Endothelial cell of umbilical vein (primary cell): Measurements from ENCODE around the gene SLC22A23. TPM values are rescaled to one million over a fixed set of nuclear protein-coding genes. Genes with fewer than 3 reads are reported as not detected.

Source experiments
- BruUV-seq: library from RNA; stranded (reverse); fragments of 400-500 nt; replicated peaks from 2 replicates; lab custom pipeline; 2021; lab: Mats Ljungman, UMichigan
- CTCF ChIA-PET: fragments of 300-600, 350-600 bp; sonication (Branson Sonifier 250); formaldehyde crosslinking; loops from one replicate; lab custom pipeline; 2021; ENCODE audit warnings: antibody characterized with exemption, inconsistent platforms; lab: Charles Lee
- POLR2A ChIA-PET: fragments of 300-600, 350-600 bp; sonication (Branson Sonifier 250); formaldehyde crosslinking; loops from one replicate; lab custom pipeline; 2021; ENCODE audit warnings: antibody characterized with exemption, inconsistent platforms; lab: Charles Lee
- DNase-seq: peaks from one replicate; pipeline ENCODE4 v3.0.0-alpha.2; 2011; ENCODE audit warnings: low read depth, low spot score
- FAIRE-seq: peaks from 2 replicates; lab custom pipeline; 2011; peaks lifted over from hg19 to GRCh38; lab: Jason Lieb, UNC
- H2AFZ ChIP-seq: 2 replicates; pipeline ENCODE4 v1.6.0; 2012; ENCODE audit warnings: low read depth, low read length, control low read depth, inconsistent platforms
- H3K27ac ChIP-seq: 2 replicates; pipeline ENCODE4 v1.5.1; 2011; ENCODE audit warnings: low read depth, mild to moderate bottlenecking, control low read depth, low read length, moderate library complexity; ENCODE audit not compliant: insufficient read depth
- H3K27me3 ChIP-seq, 2 experiments: 2 replicates each; pipeline versions ENCODE4 v1.6.0 to v1.6.1; 2011; ENCODE audit warnings: low read length in 2 of 2, mixed read lengths in 1 of 2; ENCODE audit not compliant: control insufficient read depth in 2 of 2, insufficient read depth in 2 of 2
- H3K36me3 ChIP-seq, 2 experiments: 2 replicates in 1 of 2; 3 replicates in 1 of 2; pipeline ENCODE4 v1.5.1; 2011; ENCODE audit warnings: low read length in 2 of 2, mild to moderate bottlenecking in 1 of 2, moderate library complexity in 1 of 2; ENCODE audit not compliant: control insufficient read depth in 2 of 2, insufficient read depth in 2 of 2; ENCODE audit errors: extremely low read depth in 1 of 2
- H3K4me1 ChIP-seq: 3 replicates; pipeline ENCODE4 v1.5.1; 2011; ENCODE audit warnings: mild to moderate bottlenecking, low read length; ENCODE audit not compliant: control insufficient read depth, insufficient read depth; ENCODE audit errors: extremely low read depth
- H3K4me2 ChIP-seq: 2 replicates; pipeline ENCODE4 v1.6.1; 2011; ENCODE audit warnings: low read length, control low read depth, mixed read lengths; ENCODE audit not compliant: insufficient read depth
- H3K4me3 ChIP-seq, 3 experiments: fragments of 200-600 bp in 1 of 3; sonication (generic), shearing (Covaris generic) in 1 of 3; replicated peaks in 1 of 3; 2 replicates each; pipeline ENCODE4 v1.5.1; 2011 to 2016; ENCODE audit warnings: control low read depth in 3 of 3, low read length in 3 of 3, mild to moderate bottlenecking in 2 of 3, inconsistent platforms in 1 of 3, low read depth in 1 of 3, moderate library complexity in 1 of 3; ENCODE audit not compliant: insufficient read depth in 1 of 3
- H3K79me2 ChIP-seq: 2 replicates; pipeline ENCODE4 v1.6.0; 2012; ENCODE audit warnings: low read length, inconsistent platforms; ENCODE audit not compliant: control insufficient read depth, insufficient read depth
- H3K9ac ChIP-seq: replicated peaks from 2 replicates; pipeline ENCODE3; 2011; ENCODE audit warnings: low read length, control low read depth; ENCODE audit not compliant: insufficient read depth; ENCODE audit errors: extremely low read depth
- H3K9me1 ChIP-seq: replicated peaks from 3 replicates; pipeline ENCODE4 v1.6.0; 2011; ENCODE audit warnings: mild to moderate bottlenecking, low read length; ENCODE audit not compliant: control insufficient read depth, insufficient read depth; ENCODE audit errors: extremely low read depth
- H3K9me3 ChIP-seq: replicated peaks from 2 replicates; pipeline ENCODE4 v1.5.1; 2012; ENCODE audit warnings: low read length, inconsistent platforms; ENCODE audit not compliant: control insufficient read depth, insufficient read depth
- H4K20me1 ChIP-seq: replicated peaks from 2 replicates; pipeline ENCODE3; 2011; ENCODE audit warnings: mild to moderate bottlenecking, low read length; ENCODE audit not compliant: control insufficient read depth, insufficient read depth; ENCODE audit errors: extremely low read depth
- EZH2 ChIP-seq: IDR thresholded peaks from 2 replicates; pipeline ENCODE4 v1.6.1; 2012; ENCODE audit warnings: borderline replicate concordance, low read depth, mild to moderate bottlenecking, moderate library complexity, low read length, inconsistent platforms; ENCODE audit not compliant: severe bottlenecking
- FOS ChIP-seq: IDR thresholded peaks from 2 replicates; pipeline ENCODE4 v1.6.1; 2011; ENCODE audit warnings: mild to moderate bottlenecking, low read length, moderate library complexity, borderline replicate concordance; ENCODE audit not compliant: insufficient read depth
- GATA2 ChIP-seq: IDR thresholded peaks from 2 replicates; pipeline ENCODE4 v1.7.0; 2011; ENCODE audit warnings: low read depth, mild to moderate bottlenecking, moderate library complexity, mixed read lengths, low read length; ENCODE audit not compliant: insufficient read length, insufficient read depth
- JUN ChIP-seq: IDR thresholded peaks from 2 replicates; pipeline ENCODE4 v1.6.1; 2011; ENCODE audit warnings: borderline replicate concordance, low read depth; ENCODE audit not compliant: insufficient read length, insufficient read depth
- MYC ChIP-seq: IDR thresholded peaks from one replicate; pipeline ENCODE4 v1.6.1; 2011; ENCODE audit warnings: mild to moderate bottlenecking, low read depth, low read length
- POLR2A ChIP-seq: IDR thresholded peaks from 2 replicates; pipeline ENCODE4 v1.6.1; 2012; ENCODE audit warnings: low read depth, mild to moderate bottlenecking, control low read depth, low read length
- POLR2AphosphoS5 ChIP-seq: IDR thresholded peaks from 2 replicates; pipeline ENCODE4 v1.6.1; 2012; ENCODE audit warnings: low read depth, mild to moderate bottlenecking, control low read depth, low read length, moderate library complexity; ENCODE audit not compliant: insufficient read depth
- dilution Hi-C: fragments of 300-500 bp; cut with MboI; formaldehyde crosslinking; loops from one replicate; pipeline ENCODE4 v1.15.0; 2019; ENCODE audit warnings: low sequenced_read_pairs; ENCODE audit not compliant: extremely low pct_ligation_motif_present
- intact Hi-C: fragments of 100-400 bp; cut with micrococcal nuclease; formaldehyde crosslinking; loops from one replicate; pipeline ENCODE4 v1.10.0; 2022
- polyA plus RNA-seq, 4 experiments: library from polyadenylated mRNA; depleted of rRNA in 3 of 4; stranded (reverse) in 3 of 4; unstranded in 1 of 4; fragments of >200 nt; gene quantifications; 2 replicates each; pipeline versions ENCODE4 v1.2.1 to v1.2.3, GENCODE V29; 2011 to 2012; ENCODE audit warnings: missing spikeins in 1 of 4
- total RNA-seq: library from RNA; stranded (reverse); gene quantifications from 2 replicates; pipeline ENCODE4 v1.2.3, GENCODE V29; 2021
- TF ChIP-seq, protein P1 (sequence below), 2 donors: IDR thresholded peaks; 1 replicate in 1 of 2; 2 replicates in 1 of 2; pipeline ENCODE4 v1.5.1; 2011; ENCODE audit warnings: low read length in 2 of 2, mild to moderate bottlenecking in 2 of 2, moderate library complexity in 2 of 2, control low read depth in 1 of 2, inconsistent platforms in 1 of 2, low read depth in 1 of 2; ENCODE audit not compliant: insufficient read depth in 1 of 2; ENCODE audit errors: extremely low read depth in 1 of 2
- TF ChIP-seq, protein P2 (sequence below): IDR thresholded peaks from 2 replicates; pipeline ENCODE4 v1.6.1; 2011; ENCODE audit not compliant: insufficient read depth, insufficient read length

The SLC22A23 gene
- total and polyA plus RNA-seq, 2 donors (not counting 3 experiments of a cell fraction or from before 2014, with no cell fraction given): 4.2 to 14.3 TPM

DNA sequence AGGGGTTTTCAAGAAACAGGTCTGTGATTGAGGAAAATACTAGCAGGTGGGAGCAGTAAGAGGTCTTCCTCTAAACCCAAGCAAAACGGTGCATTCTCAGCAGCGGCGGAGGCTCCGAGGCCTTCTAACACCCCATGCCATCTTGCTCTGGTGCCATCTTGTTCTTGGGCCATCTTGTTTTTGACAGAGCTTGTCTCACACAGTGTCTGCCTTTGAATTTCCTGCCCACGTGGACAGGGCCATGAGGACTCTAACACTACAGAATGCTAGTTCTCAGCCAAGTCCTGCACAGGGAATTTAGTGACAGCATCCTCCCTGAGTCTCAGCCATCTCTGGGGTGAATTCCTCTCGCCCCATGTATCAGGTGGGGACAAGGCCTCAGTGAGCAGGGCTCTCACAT is 121.7 kb downstream of the SLC22A23 start:
- H3K79me2 ChIP-seq: no peaks in the 10 kb centered on the region
- POLR2A ChIA-PET: no interaction called here
- dilution Hi-C loops (no loop called here), intact Hi-C loops (no loop called here)
- no peaks in the 10 kb centered on the region for H3K36me3 ChIP-seq
- no peak overlapping the region for H2AFZ ChIP-seq
- BruUV-seq: no TSS peak
- H3K27me3 ChIP-seq: no peaks in the 10 kb centered on the region
- no peak for TF ChIP-seq JUN
- TF ChIP-seq EZH2: no peak
- TF ChIP-seq POLR2A: no peak
- no peak for TF ChIP-seq GATA2
- no peak for TF ChIP-seq MYC
- no peak for TF ChIP-seq FOS
- no peak for TF ChIP-seq POLR2AphosphoS5
- TF ChIP-seq, protein P1, sequence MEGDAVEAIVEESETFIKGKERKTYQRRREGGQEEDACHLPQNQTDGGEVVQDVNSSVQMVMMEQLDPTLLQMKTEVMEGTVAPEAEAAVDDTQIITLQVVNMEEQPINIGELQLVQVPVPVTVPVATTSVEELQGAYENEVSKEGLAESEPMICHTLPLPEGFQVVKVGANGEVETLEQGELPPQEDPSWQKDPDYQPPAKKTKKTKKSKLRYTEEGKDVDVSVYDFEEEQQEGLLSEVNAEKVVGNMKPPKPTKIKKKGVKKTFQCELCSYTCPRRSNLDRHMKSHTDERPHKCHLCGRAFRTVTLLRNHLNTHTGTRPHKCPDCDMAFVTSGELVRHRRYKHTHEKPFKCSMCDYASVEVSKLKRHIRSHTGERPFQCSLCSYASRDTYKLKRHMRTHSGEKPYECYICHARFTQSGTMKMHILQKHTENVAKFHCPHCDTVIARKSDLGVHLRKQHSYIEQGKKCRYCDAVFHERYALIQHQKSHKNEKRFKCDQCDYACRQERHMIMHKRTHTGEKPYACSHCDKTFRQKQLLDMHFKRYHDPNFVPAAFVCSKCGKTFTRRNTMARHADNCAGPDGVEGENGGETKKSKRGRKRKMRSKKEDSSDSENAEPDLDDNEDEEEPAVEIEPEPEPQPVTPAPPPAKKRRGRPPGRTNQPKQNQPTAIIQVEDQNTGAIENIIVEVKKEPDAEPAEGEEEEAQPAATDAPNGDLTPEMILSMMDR (IDR thresholded peaks at IDR 0.05; ENCODE audit: extremely low read depth in 1 of 2, insufficient read depth in 1 of 2, low read depth in 1 of 2, low read length in 2 of 2): no peak
- TF ChIP-seq, protein P2, sequence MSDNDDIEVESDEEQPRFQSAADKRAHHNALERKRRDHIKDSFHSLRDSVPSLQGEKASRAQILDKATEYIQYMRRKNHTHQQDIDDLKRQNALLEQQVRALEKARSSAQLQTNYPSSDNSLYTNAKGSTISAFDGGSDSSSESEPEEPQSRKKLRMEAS: no peak
- no peaks in the 10 kb centered on the region for H3K9me1 ChIP-seq
- no peak overlapping the region for H3K9ac ChIP-seq
- H3K27ac ChIP-seq: no peak overlapping the region
- H3K9me3 ChIP-seq: no peaks in the 10 kb centered on the region
- FAIRE-seq (no peak), DNase-seq (no peak)
- no peak overlapping the region for H3K4me2 ChIP-seq
- no peaks in the 10 kb centered on the region for H4K20me1 ChIP-seq
- peaks cover 8% of the 10 kb centered on the region for H3K4me1 ChIP-seq
- CTCF ChIA-PET: no interaction called here
- H3K4me3 ChIP-seq: no peak overlapping the region
